Stimulated activated CD8-positive, alpha-beta memory T cell treated with anti-CD3 and anti-CD28 coated beads, Interleukin-12 subunit alpha, Interleukin-12 subunit beta, amount 100 ng/mL, for 24 hours (primary cell): ENCODE results near the gene MTRF1.
A peak's percentile ranks its signal among the peaks of the same experiment; 100 is the strongest.

Experiments
- DNase-seq: peaks from one replicate; pipeline ENCODE4 v3.0.0-alpha.2; 2020; ENCODE audit errors: extremely low read depth

MTRF1 gene

DNA sequence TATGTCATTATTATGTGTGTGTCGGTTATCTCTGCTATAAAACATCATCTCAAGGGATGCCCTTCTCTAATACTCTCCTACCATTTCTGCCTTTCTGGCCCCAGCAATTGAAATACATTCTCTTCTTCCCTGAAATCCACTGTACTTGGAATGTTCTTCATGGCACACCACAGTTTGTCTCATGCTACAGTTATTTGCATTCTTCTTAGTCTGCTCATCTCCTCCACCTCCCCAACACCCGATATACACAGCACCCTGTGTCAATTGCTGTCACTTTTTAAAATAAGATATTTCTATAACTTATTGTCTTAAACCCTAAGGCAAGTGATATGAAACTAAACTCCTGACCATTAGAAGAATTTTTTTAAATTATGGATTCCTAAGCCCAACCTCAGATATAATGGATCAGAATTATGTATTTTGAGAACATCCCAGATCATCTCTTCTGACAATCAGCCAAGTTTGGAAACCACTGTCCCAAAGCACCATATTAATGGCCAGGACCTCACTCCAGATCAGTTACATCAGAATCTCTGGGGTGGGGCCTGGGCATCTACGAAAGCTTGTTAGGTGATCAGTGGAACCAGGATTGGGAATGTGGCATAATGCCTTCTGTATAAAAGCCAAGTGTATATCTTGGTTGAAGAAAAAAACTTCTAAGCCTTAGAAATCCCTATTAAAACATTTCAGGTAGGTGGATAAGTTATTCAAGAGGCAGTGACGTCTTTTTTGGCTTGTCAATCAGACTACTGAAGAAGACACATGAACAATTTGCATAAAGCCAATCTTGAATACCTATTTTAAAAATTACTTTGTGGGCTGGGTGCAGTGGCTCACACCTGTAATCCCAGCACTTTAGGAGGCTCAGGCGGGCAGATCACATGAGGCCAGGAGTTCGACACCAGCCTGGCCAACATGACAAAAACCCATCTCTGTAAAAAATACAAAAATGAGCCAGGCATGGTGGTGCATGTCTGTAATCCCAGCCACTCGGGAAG lies 39.0 kb downstream of the MTRF1 start:
- no peak for DNase-seq

DNA sequence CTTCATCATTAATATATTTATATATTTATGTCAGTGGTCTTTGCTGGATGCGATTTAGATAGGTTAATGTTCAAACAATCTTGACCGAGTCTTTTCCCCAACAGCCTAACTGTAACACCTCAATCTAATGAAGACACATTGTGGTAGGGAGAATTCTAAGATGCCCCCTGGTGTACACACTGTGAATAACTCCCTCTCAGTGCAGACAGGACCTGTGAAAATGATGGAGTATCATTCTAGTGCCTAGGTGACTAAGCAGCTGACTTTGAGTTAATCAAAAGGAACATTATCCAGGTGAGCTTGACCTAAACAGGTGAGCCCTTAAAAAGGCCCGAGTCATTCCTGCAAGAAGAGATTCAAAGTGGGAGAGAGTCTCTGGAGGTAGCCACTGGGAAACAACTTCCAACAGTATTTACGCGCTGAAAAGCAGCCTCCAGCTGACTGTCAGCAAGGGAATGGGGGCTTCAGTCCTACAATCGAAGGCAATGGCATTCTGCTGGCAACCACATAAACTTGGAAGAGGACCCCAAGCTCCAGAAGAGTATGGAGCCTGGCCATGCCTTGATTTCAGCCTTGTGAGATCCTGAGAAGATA lies 41.0 kb downstream of the MTRF1 start:
- DNase-seq: no peak

DNA sequence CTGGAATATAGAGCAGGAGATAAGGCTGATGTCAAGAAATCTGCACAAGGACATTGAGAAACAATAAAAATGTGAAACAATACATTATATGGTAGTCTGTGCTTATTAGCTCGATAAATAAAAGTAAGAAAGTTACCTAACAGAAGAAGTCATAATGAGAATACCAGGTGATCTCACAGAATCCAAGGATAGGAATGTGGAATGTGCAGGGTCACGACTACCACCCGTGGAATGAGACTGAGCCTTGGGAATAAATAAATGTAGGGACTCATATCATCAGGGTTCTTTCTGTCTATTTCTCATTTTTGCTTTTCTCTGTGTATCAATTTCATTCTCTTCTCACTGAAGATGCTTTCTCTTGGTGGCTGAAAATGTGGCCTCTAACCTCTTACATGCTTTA lies 43.0 kb downstream of the MTRF1 start:
- DNase-seq: no peak

DNA sequence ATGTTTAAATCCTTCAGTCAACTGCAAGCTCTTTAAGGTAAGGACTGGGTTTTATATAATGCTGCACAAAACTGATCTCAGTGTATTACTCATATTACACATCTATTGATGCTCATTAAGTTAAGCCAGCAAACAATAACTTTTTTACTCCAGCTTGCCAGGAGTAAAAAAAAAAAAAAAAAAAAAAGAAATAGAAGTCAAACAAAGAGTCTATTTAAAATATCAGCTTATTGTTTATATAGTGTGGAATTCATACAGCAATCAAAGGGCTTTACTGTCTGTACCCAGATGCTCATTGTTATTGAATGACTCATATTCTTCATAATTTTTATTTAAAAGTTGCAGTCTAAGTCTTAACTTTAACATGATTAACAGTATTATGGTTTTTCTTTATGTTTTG lies 47.2 kb downstream of the MTRF1 start:
- DNase-seq: no peak

DNA sequence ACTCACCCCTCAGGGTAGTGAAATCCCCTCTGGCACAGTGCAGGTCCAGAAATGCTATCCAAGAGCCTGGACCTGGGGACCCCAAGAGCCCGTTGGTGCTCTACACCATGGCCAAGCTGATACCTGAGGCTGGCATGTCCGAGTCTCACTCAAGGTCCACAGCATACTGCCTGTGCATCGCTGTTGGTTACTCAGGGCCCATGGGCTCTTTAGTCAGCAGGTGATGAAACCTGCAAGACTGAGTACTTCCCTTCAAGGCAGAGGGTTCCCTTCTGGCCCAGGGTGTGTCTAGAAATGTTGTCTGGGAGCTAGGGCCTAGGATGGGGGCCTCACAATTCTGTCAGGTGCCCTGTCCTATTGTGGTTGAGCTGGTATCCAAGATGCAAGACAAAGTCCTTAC lies 49.5 kb downstream of the MTRF1 start:
- DNase-seq: no peak

DNA sequence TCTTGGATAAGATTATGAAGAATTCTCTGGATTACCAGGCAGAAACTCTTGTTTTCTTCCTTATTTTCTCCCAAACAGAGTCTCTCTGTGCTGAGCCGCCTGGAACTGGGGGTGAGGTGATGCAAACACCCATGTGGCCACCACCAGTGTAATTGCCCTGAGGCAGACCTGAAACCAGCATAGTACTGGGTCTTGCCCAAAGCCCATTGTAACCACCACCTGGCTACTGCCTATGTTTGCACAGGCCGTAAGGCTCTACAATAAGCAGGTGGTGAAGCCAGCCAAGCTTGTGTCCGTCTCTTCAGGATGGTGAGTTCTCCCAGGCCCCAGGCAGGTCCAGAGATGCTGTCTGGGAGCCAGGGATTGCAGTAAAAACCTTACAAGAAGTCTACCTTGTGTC lies 50.1 kb downstream of the MTRF1 start:
- no peak for DNase-seq

DNA sequence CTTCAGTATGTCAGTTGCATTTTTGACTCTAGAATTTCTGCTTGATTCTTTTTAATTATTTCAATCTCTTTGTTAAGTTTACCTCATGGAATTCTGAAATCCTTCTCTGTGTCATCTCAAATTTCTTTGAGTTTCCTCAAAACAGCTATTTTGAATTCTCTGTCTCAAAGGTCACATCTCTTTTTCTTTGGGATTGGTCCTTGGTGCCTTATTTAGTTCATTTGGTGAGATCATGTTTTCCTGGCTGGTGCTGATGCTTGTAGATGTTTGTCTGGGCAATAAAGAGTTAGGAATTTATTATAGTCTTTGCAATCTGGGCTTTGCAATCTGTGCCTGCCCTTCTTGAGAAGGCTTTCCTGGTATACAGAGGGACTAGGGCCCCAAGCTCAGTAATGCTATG lies 50.5 kb downstream of the MTRF1 start:
- DNase-seq: no peak

DNA sequence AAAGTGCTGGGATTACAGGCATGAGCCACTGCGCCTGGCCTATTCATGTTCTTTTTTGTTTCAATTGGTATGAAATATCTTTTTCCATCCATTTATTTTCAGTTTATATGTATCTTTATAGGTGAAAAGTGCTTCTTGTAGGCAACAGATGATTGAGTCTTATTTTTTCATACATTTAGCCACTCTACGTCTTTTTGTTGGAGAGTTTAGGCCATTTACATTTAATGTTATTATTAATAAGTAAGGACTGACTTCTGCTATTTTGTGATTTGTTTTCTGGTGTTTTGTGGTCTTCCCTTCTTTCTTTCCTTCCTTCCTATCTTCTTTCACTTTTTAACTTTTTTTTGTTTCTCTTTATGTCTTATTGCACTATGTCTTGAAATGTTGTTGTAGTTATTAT lies 52.3 kb downstream of the MTRF1 start:
- DNase-seq: no peak

DNA sequence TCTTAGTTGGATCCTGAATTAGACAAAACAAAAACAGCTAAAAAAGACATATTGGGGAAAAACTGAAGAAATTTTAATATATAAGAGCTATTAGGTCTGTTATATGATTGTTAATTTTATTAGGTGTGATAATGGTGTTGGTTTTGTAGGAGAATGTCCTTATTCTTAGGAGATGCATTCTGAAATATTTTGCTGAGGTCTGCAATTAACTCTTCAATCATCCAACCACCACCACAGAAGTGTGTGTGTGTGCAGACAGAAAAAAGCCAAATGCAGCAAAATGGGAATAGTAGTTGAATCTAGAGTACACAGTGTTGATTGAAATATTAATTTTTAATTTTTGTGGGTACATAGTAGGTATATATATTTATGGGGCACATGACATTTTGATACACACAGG lies 56.9 kb downstream of the MTRF1 start:
- no peak for DNase-seq

DNA sequence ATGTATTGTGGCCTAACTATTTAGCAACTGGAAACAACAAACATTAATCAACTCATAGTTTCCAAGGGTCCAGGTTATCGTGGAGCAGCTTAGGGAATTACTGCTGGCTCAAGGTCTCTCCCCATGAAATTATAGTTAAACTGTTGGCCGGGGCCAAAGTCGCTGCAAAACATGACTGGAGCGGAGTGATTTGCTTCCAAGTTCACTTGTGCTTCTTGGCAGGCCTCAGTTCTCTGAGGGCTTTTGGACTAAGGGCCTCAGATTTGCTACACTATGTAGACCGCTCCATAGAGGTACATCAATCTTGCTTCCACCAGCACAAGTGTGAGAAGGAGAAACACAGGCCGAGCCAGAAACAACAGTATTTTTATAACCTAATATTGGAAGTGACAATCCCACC lies 59.6 kb downstream of the MTRF1 start:
- DNase-seq: no peak

DNA sequence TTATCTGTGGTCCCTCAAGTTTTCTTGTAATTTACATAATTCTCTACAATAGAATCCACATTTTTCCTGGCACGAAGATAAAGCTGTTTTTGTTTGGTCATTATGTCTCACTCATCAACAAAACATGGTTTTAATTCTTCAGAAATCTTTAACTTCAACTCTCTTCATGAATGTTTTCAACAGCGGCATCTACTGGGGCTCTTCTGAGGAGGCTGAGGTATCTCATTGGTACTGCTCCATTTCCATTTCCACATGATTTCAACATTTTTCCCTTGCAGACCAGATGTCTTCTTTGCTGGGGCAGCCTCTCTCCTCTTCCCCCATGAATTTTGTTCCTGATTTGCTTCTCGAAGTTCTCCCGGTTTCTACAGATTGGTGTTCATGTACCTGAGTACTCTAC lies 63.2 kb downstream of the MTRF1 start:
- DNase-seq: no peak

DNA sequence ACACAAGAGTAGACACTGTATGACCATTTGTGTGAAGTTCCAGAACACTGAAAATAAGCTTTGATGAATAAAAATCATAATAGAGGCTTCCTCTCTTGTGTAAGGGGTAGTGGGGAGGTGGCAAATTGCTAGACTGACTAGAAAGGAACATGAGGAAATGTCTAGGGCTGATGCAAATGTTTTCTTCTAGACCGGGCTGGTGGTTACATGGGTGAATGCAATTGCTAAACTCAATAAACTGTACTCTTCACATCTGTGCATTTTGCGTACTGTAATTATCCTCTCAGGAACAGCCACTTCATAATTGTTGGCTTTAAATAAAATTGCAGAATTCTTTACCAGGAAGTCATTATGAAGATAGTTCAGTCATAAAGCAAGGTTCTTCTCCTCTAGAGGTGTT lies 63.9 kb downstream of the MTRF1 start:
- no peak for DNase-seq

DNA sequence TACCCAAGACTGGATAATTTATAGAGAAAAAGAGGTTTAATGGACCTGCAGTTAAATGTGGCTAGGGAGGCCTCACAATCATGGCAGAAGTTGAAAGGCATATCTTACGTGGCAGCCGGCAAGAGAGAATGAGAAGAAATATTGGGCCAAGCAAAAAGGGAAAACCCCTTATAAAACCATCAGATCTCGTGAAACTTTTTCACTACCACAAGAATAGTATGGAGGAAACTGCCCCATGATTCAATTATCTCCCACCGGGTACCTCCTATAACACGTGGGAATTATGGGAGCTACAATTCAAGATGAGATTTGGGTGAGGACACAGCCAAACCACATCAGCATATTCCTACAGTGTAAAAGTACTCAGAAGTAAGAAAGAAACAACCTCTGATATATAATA lies 64.3 kb downstream of the MTRF1 start:
- no peak for DNase-seq

DNA sequence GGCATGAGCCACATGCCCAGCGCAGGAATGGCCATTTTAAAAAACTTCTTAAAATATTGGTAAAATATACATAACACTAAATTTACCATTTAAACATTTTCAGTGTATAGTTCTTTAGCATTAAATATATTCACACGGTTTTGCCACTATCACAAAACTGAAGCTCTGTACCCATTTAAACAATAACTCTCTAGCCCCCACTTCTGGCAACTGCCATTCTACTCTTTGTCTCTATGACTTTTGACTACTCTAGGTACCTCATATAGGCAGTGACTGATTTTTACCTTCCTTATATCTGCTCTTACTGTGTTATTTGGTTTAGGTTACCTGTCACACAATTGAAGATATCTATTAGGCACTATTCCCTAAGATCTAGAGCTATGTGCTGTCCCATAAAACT lies 66.8 kb downstream of the MTRF1 start:
- DNase-seq: no peak

DNA sequence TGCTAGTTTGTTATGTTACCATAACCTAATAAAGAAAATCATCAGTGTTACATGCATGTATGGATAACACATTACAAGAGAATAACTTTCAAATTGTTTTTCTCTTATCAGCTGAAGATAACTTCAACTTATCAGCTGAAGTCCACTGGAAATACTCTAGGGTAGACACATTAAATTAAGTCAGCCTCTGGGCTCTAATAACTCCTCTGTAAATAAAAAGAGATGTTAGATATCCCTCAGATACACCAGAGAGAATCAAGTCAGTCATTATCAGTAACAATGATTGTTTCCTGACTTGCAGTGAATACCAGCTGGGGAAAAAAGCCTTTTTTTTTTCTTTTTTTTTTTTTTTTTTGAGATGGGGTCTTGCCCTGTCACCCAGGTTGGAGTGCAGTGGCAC lies 67.4 kb downstream of the MTRF1 start:
- DNase-seq: no peak

DNA sequence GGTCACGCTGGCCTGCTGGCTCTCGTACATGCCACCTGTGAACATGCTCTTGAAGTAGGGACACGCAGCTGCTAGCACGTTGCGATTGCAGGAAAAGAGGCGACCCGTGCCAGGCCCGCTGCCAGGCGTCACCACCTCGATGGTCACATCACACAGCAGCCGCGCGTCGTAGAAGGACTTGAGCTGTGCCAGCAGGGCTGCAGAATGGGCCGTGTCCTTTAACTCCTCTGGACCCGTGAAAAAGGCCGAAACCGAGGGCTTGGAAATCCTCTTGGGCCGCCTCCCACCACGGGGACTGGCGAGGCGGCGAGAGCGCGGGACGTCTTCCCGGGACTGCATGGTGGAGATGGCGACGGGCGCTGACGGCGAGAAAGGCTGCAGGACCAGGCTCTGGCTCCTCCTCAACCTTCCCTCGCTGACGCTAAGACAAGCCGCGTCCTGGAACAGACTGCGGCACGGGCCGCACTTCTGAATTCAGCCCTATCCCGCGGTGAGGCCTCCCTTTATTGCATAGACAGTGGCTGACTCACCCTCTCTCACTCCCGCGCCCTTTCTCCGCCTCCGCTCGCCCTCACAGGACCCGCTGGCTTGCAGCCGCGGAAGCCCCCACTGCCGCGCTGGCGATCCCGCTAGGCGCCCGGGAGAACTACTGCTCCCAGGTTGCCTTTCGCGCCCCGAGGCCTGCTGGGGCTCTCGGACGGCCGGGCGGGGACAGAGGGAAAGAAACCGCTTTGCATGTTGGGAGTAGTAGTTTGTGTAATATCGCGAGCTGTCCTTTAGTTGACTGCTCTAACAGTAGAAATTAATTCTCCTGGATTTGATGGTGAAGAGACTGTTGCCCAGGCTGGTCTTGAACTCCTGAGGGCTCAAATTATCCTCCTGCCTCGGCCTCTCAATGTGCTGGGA lies 69.2 kb downstream of the MTRF1 start, which contains the start of gene KBTBD7:
KBTBD7 (minus strand) TSS at position 651 of the 906 bp plus-strand sequence; CDS start at position 339, 312 bp downstream.
- DNase-seq: peak; percentile 86

DNA sequence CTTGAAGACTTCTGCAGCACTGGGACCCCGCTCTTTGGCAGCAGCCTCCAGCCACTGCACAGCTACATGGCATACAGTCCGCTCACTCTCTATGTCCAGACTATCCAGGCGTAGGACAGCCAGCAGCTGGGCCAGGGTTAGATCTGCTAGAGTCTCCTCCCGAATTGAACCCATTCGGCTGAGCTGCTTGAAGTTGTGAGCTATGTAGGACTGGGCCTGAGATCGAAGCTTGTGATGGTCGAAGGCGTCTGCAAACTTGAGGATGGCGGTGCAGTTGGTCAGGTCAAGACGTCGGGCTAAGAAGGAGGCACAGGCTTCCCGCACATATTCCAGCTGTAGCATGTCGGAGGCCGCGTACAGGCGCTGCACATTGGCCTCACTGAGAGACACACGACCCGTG lies 69.9 kb downstream of the MTRF1 start:
- DNase-seq: no peak

DNA sequence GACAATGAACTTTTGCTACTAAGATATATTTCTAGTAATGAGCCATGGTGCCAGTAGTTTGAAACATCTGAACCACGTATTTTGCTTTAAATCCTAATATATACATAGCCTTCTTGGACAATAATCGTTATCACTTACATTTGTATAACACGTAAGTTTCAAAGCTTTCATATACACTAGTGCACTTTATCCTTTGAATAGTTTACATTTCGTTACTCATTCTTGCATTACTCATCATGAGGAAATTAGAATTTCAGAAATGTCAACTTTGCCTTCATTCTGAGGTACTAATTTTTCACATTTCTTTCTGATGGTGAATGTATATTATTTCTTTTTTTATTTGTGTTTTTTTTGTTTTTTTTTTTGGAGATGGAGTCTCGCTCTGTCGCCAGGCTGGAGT lies 74.8 kb downstream of the MTRF1 start:
- no peak for DNase-seq

DNA sequence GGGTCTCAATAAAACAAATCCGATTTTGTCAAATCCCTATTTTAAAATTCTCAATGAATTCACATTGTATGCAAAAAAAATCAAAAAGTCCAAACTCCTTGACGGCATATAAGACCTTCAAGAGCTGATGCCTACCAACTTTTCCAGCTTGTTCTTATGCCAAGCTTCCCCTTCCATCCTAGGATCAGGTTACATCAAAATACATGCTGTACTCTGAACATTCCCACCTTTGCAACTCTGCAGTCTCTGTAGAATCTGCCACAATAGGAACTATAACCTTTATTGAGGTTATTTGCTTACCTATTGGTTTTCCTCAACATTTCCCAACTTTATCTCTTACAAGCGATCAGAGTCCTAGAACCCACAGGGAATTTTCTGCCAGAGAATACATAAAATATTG lies 76.9 kb downstream of the MTRF1 start:
- DNase-seq: no peak

DNA sequence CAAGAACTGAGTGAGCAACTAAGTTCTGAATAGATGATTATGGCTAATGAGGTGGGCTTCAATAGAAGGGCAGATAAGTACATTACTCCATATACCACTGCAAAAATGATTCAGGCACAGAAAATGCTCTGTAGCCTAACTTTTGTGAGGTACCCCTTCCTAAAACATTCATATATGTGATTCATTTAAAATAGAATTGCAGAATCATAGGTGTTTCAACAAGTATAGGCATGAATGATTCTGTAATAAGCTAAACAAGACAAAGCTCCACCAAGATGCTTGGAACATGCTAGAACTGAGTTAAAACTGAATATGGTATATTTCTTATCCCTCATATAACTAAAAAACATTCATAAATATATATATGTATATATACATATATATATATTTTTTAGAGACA lies 81.1 kb downstream of the MTRF1 start:
- DNase-seq: no peak

DNA sequence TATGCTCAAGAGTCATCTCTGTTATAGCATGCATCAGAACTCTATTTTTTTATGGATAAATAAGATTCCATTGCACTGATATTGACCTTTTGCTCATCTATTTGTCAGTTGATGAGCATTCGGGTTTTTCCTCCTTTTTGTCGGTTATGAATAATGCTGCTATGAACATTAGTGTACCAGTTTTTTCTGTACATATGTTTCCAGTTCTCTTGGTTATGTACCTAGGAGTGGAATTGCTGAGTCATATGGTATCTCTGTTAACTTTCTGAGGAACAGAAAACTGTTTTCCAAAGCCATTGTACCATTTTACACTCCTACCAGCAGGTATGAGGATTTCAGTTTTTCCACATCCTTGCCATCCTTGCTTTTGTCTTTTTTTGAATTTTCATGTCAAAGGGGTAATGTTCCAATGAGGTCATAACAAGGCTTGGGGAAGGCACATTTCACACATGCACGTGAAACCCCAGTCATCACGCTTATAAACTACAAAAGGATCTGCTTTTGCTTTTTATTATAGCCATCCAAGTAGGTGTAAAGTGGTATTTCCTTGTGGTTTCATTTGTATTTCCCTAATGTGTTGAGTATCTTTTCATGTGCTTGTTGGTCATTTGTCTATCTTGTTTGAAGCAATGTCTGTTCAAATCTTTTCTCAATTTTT lies 83.7 kb downstream of the MTRF1 start:
- no peak for DNase-seq

DNA sequence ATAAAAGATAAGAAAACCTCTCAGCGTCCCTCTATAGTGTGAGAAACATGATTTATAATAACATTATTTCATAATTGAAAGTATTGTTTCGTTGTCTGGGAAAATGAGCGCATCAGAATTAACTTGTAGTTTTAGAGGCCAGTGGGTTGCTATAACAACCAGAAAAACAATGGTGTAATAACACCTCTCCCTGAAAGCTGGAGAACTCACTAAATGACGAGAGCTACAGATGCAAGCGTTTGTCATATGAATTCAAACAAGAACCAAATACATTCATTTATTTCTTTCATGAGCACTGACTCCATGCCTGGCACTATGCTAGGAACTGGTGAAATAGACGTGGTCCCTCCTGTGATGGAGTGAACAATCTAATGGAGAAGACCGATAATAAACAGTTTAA lies 85.3 kb downstream of the MTRF1 start:
- no peak for DNase-seq
